HCT116 (cell line): ENCODE measurements around the gene SCN8A. TPM values are rescaled to one million over a fixed set of nuclear protein-coding genes. Genes with fewer than 3 reads are reported as not detected.

Experiments used
- ATAC-seq: fragments of 200-7000 bp; cut with Tn5 transposase; 2 replicates; pipeline ENCODE4 v1.9.1; 2020; ENCODE audit warnings: mild to moderate bottlenecking, moderate library complexity
- BruUV-seq: library from RNA; stranded (reverse); fragments of 400-500 nt; replicated peaks from 2 replicates; lab custom pipeline; 2021; lab: Mats Ljungman, UMichigan
- CTCF ChIA-PET: fragments of 300-600 bp; sonication (Branson Sonifier 250); formaldehyde crosslinking; loops from one replicate; lab custom pipeline; 2021; ENCODE audit warnings: antibody characterized with exemption; lab: Charles Lee
- POLR2A ChIA-PET: fragments of 300-600, 350-600 bp; sonication (Branson Sonifier 250); formaldehyde crosslinking; loops from one replicate; lab custom pipeline; 2021; ENCODE audit warnings: antibody characterized with exemption; lab: Charles Lee
- RAD21 ChIA-PET, 2 experiments: fragments of 300-600 bp; sonication (Branson Sonifier 250); formaldehyde crosslinking; loops; one replicate each; lab custom pipeline; 2023; ENCODE audit warnings: low total read pairs in 2 of 2; ENCODE audit not compliant: uncharacterized antibody in 2 of 2, unreplicated experiment in 2 of 2, low non-redundant PET in 1 of 2; lab: Charles Lee
- DNase-seq: peaks from one replicate; pipeline ENCODE4 v3.0.0-alpha.2; 2010; ENCODE audit warnings: low read depth, low spot score
- H2AFZ ChIP-seq: fragments of 200-600 bp; shearing (Covaris generic), sonication (generic); 2 replicates; pipeline ENCODE4 v1.6.1; 2017; ENCODE audit warnings: low read depth, mixed run types, mixed read lengths, antibody characterized with exemption, low read length; ENCODE audit not compliant: poor library complexity, severe bottlenecking
- H3K27ac ChIP-seq: 2 replicates; pipeline ENCODE4 v1.5.1; 2012; ENCODE audit warnings: low read depth, low read length
- H3K27me3 ChIP-seq: fragments of 200-600 bp; sonication (generic); 2 replicates; pipeline ENCODE4 v1.6.1; 2016; ENCODE audit warnings: mixed run types, low read length, mixed read lengths; ENCODE audit not compliant: insufficient read depth
- H3K36me3 ChIP-seq, 2 experiments: fragments of 200-500 bp in 1 of 2; fragments of 200-600 bp in 1 of 2; sonication (Bioruptor generic) in 1 of 2; sonication (generic) in 1 of 2; 2 replicates each; pipeline versions ENCODE4 v1.5.1 to v1.6.1; 2014 to 2016; ENCODE audit warnings: low read length in 2 of 2, inconsistent platforms in 1 of 2, mixed read lengths in 1 of 2, mixed run types in 1 of 2; ENCODE audit not compliant: insufficient read depth in 2 of 2, control insufficient read depth in 1 of 2
- H3K4me1 ChIP-seq, 2 experiments: fragments of 200-600 bp in 1 of 2; sonication (generic) in 1 of 2; 2 replicates each; pipeline versions ENCODE4 v1.5.1 to v1.6.1; 2012 to 2017; ENCODE audit warnings: low read length in 2 of 2, inconsistent platforms in 1 of 2, mild to moderate bottlenecking in 1 of 2, mixed read lengths in 1 of 2, mixed run types in 1 of 2, moderate library complexity in 1 of 2; ENCODE audit not compliant: insufficient read depth in 2 of 2, control insufficient read depth in 1 of 2
- H3K4me2 ChIP-seq: fragments of 200-600 bp; sonication (generic); 2 replicates; pipeline ENCODE4 v1.6.1; 2017; ENCODE audit warnings: mixed run types, low read length, mixed read lengths
- H3K4me3 ChIP-seq, 2 experiments: fragments of 200-600 bp in 1 of 2; sonication (generic) in 1 of 2; replicated peaks in 1 of 2; 2 replicates each; pipeline ENCODE4 v1.5.1; 2011 to 2016; ENCODE audit warnings: low read length in 2 of 2, control low read depth in 1 of 2, low read depth in 1 of 2, mild to moderate bottlenecking in 1 of 2, mixed read lengths in 1 of 2, mixed run types in 1 of 2
- H3K79me2 ChIP-seq: fragments of 200-600 bp; sonication (generic); 2 replicates; pipeline ENCODE4 v1.6.1; 2017; ENCODE audit warnings: mild to moderate bottlenecking, mixed run types, low read length, moderate library complexity, mixed read lengths; ENCODE audit not compliant: insufficient read depth
- H3K9ac ChIP-seq: fragments of 200-600 bp; sonication (generic); 2 replicates; pipeline ENCODE4 v1.6.1; 2016; ENCODE audit warnings: low read length, mixed read lengths
- H3K9me2 ChIP-seq: fragments of 200-600 bp; sonication (generic), shearing (Covaris generic); 2 replicates; pipeline ENCODE4 v1.6.1; 2017; ENCODE audit warnings: mixed run types, mild to moderate bottlenecking, moderate library complexity; ENCODE audit not compliant: insufficient read depth
- H3K9me3 ChIP-seq, 2 experiments: fragments of 200-500 bp in 1 of 2; fragments of 200-600 bp in 1 of 2; sonication (Bioruptor generic) in 1 of 2; sonication (generic) in 1 of 2; 2 replicates each; pipeline ENCODE4 v1.6.1; 2014 to 2017; ENCODE audit warnings: low read length in 2 of 2, mixed read lengths in 2 of 2, inconsistent platforms in 1 of 2, low read depth in 1 of 2, mild to moderate bottlenecking in 1 of 2, mixed run types in 1 of 2, moderate library complexity in 1 of 2; ENCODE audit not compliant: control insufficient read depth in 1 of 2, insufficient read depth in 1 of 2
- H4K20me1 ChIP-seq: fragments of 200-600 bp; sonication (generic), shearing (Covaris generic); 2 replicates; pipeline ENCODE4 v1.6.1; 2017; ENCODE audit warnings: mixed run types, mild to moderate bottlenecking, moderate library complexity; ENCODE audit not compliant: insufficient read depth
- ATF3 ChIP-seq: IDR thresholded peaks from 2 replicates; pipeline ENCODE4 v1.6.1; 2012
- CBX3 ChIP-seq: IDR thresholded peaks from 2 replicates; pipeline ENCODE4 v1.6.1; 2012; ENCODE audit warnings: low read depth
- CEBPB ChIP-seq: IDR thresholded peaks from 2 replicates; pipeline ENCODE4 v1.6.1; 2012; ENCODE audit warnings: low read depth
- CTCF ChIP-seq, 3 experiments: fragments of 200-600 bp in 1 of 3; sonication (generic) in 1 of 3; IDR thresholded peaks in 2 of 3; conservative IDR thresholded peaks in 1 of 3; 2 replicates each; pipeline ENCODE4 v1.5.1; 2012 to 2017; ENCODE audit warnings: low read depth in 2 of 3, low read length in 2 of 3, antibody characterized with exemption in 1 of 3, borderline replicate concordance in 1 of 3, control low read depth in 1 of 3, mild to moderate bottlenecking in 1 of 3, mixed read lengths in 1 of 3, mixed run types in 1 of 3, moderate library complexity in 1 of 3; ENCODE audit not compliant: insufficient read depth in 1 of 3
- EGR1 ChIP-seq: IDR thresholded peaks from 2 replicates; pipeline ENCODE4 v1.6.1; 2012; ENCODE audit warnings: low read depth
- ELF1 ChIP-seq: IDR thresholded peaks from 2 replicates; pipeline ENCODE4 v1.6.1; 2012; ENCODE audit warnings: low read depth, borderline replicate concordance
- EZH2phosphoT487 ChIP-seq: fragments of 200-600 bp; IDR thresholded peaks from 2 replicates; pipeline ENCODE4 v1.6.1; 2018; ENCODE audit warnings: antibody characterized with exemption, borderline replicate concordance
- FOSL1 ChIP-seq: IDR thresholded peaks from 2 replicates; pipeline ENCODE4 v1.6.1; 2012; ENCODE audit warnings: low read depth
- POLR2AphosphoS5 ChIP-seq: IDR thresholded peaks from 2 replicates; pipeline ENCODE4 v1.6.1; 2011; ENCODE audit warnings: mild to moderate bottlenecking, low read depth, low read length, moderate library complexity
- REST ChIP-seq: IDR thresholded peaks from 2 replicates; pipeline ENCODE4 v1.6.1; 2012; ENCODE audit warnings: low read depth
- SRF ChIP-seq: IDR thresholded peaks from 2 replicates; pipeline ENCODE4 v1.6.1; 2012; ENCODE audit warnings: low read depth
- TCF7L2 ChIP-seq: IDR thresholded peaks from 2 replicates; pipeline ENCODE4 v1.7.0; 2011; ENCODE audit warnings: borderline replicate concordance, inconsistent platforms; ENCODE audit not compliant: insufficient read depth, insufficient read length; ENCODE audit errors: extremely low read depth
- YY1 ChIP-seq: IDR thresholded peaks from 2 replicates; pipeline ENCODE4 v1.6.1; 2011; ENCODE audit warnings: low read length, low read depth, moderate library complexity, mild to moderate bottlenecking; ENCODE audit not compliant: insufficient replicate concordance; ENCODE audit errors: extremely low read depth
- ZBTB33 ChIP-seq: IDR thresholded peaks from 2 replicates; pipeline ENCODE4 v1.6.1; 2011; ENCODE audit warnings: mild to moderate bottlenecking, low read length, moderate library complexity; ENCODE audit not compliant: insufficient replicate concordance; ENCODE audit errors: extremely low read depth
- ZFX ChIP-seq: fragments of 450-650 bp; IDR thresholded peaks from 2 replicates; pipeline ENCODE4 v1.6.1; 2017
- ZNF274 ChIP-seq: fragments of 200-500 bp; sonication (Bioruptor generic); IDR thresholded peaks from 2 replicates; pipeline ENCODE4 v1.6.1; 2014; ENCODE audit warnings: mild to moderate bottlenecking, low read depth, low read length, inconsistent platforms
- intact Hi-C: fragments of 100-400 bp; cut with micrococcal nuclease; formaldehyde crosslinking; loops from 2 replicates; pipeline ENCODE4 v1.10.0; 2022
- total RNA-seq: library from RNA; stranded (reverse); gene quantifications from one replicate; pipeline ENCODE4 v1.2.1, GENCODE V29; 2021; ENCODE audit not compliant: unreplicated experiment

Gene SCN8A
- total RNA-seq, 1 experiment from 2014 or later: 7.1 TPM

GRCh38 chr12:51848841-51849735, 258.1 kb downstream of the SCN8A start:
- Histone ChIP-seq H3K27ac (no peak overlapping the region), H3K9ac (no peak overlapping the region), H3K9me2 (no peaks in the 10 kb centered on the region), H3K27me3 (no peaks in the 10 kb centered on the region), H3K79me2 (no peaks in the 10 kb centered on the region), H3K4me1 (peaks cover 0 to 4% of the 10 kb centered on the region in 2 experiments; a peak in 2 of 4 replicates), H3K36me3 (no peaks in the 10 kb centered on the region), H3K9me3 (no peaks in the 10 kb centered on the region), H3K4me3 (no peak overlapping the region), H4K20me1 (no peaks in the 10 kb centered on the region), H3K4me2 (no peak overlapping the region)
- ATAC-seq: peak; percentile 10; the same call in 1 of the 2 replicates
- BruUV-seq: no TSS peak
- no peak for DNase-seq
- ChIA-PET CTCF (interaction anchor here (1.7 kb wide), 1 partner anchor 25 kb away, joined by 5 read pairs; no protein-coding TSS in a partner anchor), POLR2A (interaction anchor here (0.6 kb wide), 1 partner anchor 457 kb away, joined by 5 read pairs; no protein-coding TSS in a partner anchor), RAD21 (interaction anchor here in 1 of 2 experiments (0.6 kb wide), 1 partner anchor 26 kb away, joined by 4 read pairs; no protein-coding TSS in a partner anchor)
- TF ChIP-seq POLR2AphosphoS5 (no peak), CEBPB (no peak), REST (no peak), SRF (no peak), EGR1 (no peak), CBX3 (no peak), ATF3 (no peak), YY1 (no peak), TCF7L2 (no peak), CTCF (IDR thresholded peaks at IDR 0.05 in 2 of 3, conservative IDR thresholded peaks at IDR 0.05 in 1 of 3; ENCODE audit: borderline replicate concordance in 1 of 3, insufficient read depth in 1 of 3, low read depth in 2 of 3, low read length in 2 of 3) (no peak), ZNF274 (no peak), FOSL1 (no peak), ZBTB33 (no peak), EZH2phosphoT487 (no peak), ZFX (no peak), ELF1 (no peak)
- TF ChIP-seq, all 23 proteins: peak for 0
- H2AFZ ChIP-seq: no peak overlapping the region
- intact Hi-C loops: no loop called here
